Central memory CD8-positive, alpha-beta T cell (primary cell): ENCODE results near the gene TMEM165.

Experiments used
- ATAC-seq: fragments of 150-1000 bp; cut with Tn5 transposase; replicated peaks from 2 replicates; pipeline ENCODE4 v1.10.0; 2022; ENCODE audit warnings: mild to moderate bottlenecking, moderate FRiP score, moderate number of reproducible peaks; ENCODE audit not compliant: poor library complexity, severe bottlenecking; ENCODE audit errors: extremely low read depth
- DNase-seq, 2 donors: peaks; one replicate each; pipeline ENCODE4 v3.0.0; 2021; ENCODE audit warnings: low spot score in 2 of 2
- H3K27ac Mint-ChIP-seq: one replicate; pipeline ENCODE4 v1.8.0; 2022; ENCODE audit warnings: low read depth, mild to moderate bottlenecking, moderate library complexity, mixed read lengths
- H3K27me3 Mint-ChIP-seq: one replicate; pipeline ENCODE4 v1.8.0; 2022; ENCODE audit warnings: mixed read lengths
- H3K36me3 Mint-ChIP-seq: one replicate; pipeline ENCODE4 v1.8.0; 2022; ENCODE audit warnings: mild to moderate bottlenecking, moderate library complexity, mixed read lengths; ENCODE audit not compliant: insufficient read depth
- H3K4me1 Mint-ChIP-seq: one replicate; pipeline ENCODE4 v1.8.0; 2022; ENCODE audit warnings: mixed read lengths
- H3K4me3 Mint-ChIP-seq: one replicate; pipeline ENCODE4 v1.8.0; 2022; ENCODE audit warnings: mild to moderate bottlenecking, moderate library complexity, mixed read lengths
- H3K9me3 Mint-ChIP-seq: one replicate; pipeline ENCODE4 v1.8.0; 2022; ENCODE audit warnings: mixed read lengths

TMEM165 gene

DNA sequence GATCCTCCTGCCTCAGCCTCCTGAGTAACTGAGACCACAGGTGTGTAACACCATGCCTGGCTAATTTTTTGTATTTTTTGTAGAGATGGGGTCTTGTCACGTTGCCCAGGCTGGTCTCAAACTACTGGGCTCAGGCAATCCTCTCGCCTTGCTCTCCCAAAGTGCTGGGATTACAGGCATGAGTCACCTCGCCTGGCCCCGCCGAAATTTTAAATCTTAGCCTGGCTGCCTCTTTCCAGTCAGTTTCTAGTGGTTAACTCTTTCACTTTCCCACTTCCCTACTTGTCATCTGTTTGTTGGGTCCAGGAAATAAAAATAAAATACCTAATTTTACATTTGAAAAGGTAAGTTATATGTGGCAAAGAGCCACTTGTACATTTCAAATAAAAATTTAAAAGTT is 62.4 kb downstream of the TMEM165 start:
- ATAC-seq (no peak), DNase-seq (no peak)
- Mint-ChIP-seq H3K9me3 (no peaks in the 10 kb centered on the region), H3K4me3 (no peak overlapping the region), H3K27ac (no peak overlapping the region), H3K4me1 (no peaks in the 10 kb centered on the region), H3K27me3 (no peaks in the 10 kb centered on the region), H3K36me3 (peaks cover 2% of the 10 kb centered on the region)

GRCh38 chr4:55458611-55459010 is 62.9 kb downstream of the TMEM165 start:
- ATAC-seq, result no peak
- H3K4me3 Mint-ChIP-seq, result no peak overlapping the region
- H3K27ac Mint-ChIP-seq, result no peak overlapping the region
- no peak for DNase-seq
- no peaks in the 10 kb centered on the region for H3K4me1 Mint-ChIP-seq
- H3K9me3 Mint-ChIP-seq, result no peaks in the 10 kb centered on the region
- peaks cover 2% of the 10 kb centered on the region for H3K36me3 Mint-ChIP-seq
- H3K27me3 Mint-ChIP-seq, result no peaks in the 10 kb centered on the region

DNA sequence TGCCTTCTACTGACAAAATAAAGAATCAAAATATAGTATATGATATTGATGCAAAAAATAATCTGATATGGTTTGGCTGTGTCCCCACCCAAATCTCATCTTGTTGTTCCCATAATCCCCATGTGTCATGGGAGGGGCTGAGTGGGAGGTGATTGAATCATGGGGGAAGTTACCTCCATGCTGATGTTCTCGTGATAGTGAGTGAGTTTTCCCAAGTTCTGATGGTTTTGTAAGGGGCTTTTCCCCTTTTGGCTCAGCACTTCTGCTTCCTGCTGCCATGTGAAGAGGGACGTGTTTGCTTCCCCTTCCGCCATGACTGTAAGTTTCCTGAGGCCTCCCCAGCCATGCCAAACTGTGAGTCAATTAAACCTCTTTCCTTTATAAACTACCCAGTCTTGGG is 70.2 kb downstream of the TMEM165 start:
- no peak overlapping the region for H3K4me3 Mint-ChIP-seq
- no peaks in the 10 kb centered on the region for H3K27me3 Mint-ChIP-seq
- H3K9me3 Mint-ChIP-seq, result no peaks in the 10 kb centered on the region
- H3K36me3 Mint-ChIP-seq, result peaks cover 3% of the 10 kb centered on the region
- H3K27ac Mint-ChIP-seq, result no peak overlapping the region
- no peaks in the 10 kb centered on the region for H3K4me1 Mint-ChIP-seq
- ATAC-seq, result no peak
- no peak for DNase-seq

- Mint-ChIP-seq H3K27ac (no peak overlapping the region), H3K9me3 (no peaks in the 10 kb centered on the region), H3K27me3 (no peaks in the 10 kb centered on the region), H3K36me3 (peaks cover 3% of the 10 kb centered on the region), H3K4me3 (no peak overlapping the region), H3K4me1 (no peaks in the 10 kb centered on the region)
- no peak for DNase-seq
- ATAC-seq, result no peak
Observed at GRCh38 chr4:55468724-55469123, 73.0 kb downstream of the TMEM165 start.

DNA sequence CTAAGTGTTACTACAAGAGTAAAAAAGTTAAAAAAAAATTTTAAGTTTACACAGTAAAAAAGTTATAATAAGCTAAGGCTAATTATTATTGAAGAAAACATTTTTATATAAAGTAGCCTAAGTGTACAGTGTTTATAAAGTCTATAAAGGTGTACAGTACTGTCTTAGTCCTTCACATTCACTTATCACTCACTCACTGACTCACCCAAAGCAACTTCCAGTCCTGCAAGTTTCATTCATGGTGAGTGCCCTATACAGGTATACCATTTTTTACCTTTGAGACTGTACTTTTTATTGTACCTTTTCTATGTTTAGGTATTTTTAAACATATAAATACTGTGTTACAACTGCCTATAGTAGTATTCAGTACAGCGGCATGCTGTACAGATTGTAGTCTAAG is 74.2 kb downstream of the TMEM165 start:
- no peak overlapping the region for H3K27ac Mint-ChIP-seq
- H3K27me3 Mint-ChIP-seq, result no peaks in the 10 kb centered on the region
- ATAC-seq, result no peak

More for the DNA sequence above, 74.2 kb downstream of the TMEM165 start:
- Mint-ChIP-seq H3K4me1 (no peaks in the 10 kb centered on the region), H3K9me3 (no peaks in the 10 kb centered on the region), H3K36me3 (peaks cover 6% of the 10 kb centered on the region), H3K4me3 (no peak overlapping the region)
- no peak for DNase-seq
